Adrenal gland (tissue), 12 donors: ENCODE measurements around the gene TMEM259. TPM values are rescaled to one million over a fixed set of nuclear protein-coding genes. Genes with fewer than 3 reads are reported as not detected.
A peak's percentile ranks its signal among the peaks of the same experiment; 100 is the strongest.

Experiments
- DNase-seq, 7 donors: peaks; one replicate each; pipeline ENCODE4 v3.0.0-alpha.2; 2019 to 2020
- H3K27ac ChIP-seq, 5 donors: fragments of 200-600 bp; sonication (generic) in 4 of 5; 1 replicate in 3 of 5; 2 replicates in 2 of 5; pipeline versions ENCODE4 v1.5.1 to v1.8.0; 2016 to 2020; ENCODE audit warnings: mild to moderate bottlenecking in 1 of 5
- H3K27me3 ChIP-seq: fragments of 200-600 bp; 2 replicates; pipeline ENCODE4 v1.8.0; 2021
- H3K36me3 ChIP-seq, 2 donors: fragments of 200-600 bp; replicated peaks in 1 of 2; 1 replicate in 1 of 2; 2 replicates in 1 of 2; pipeline versions ENCODE4 v1.5.1 to v1.8.0; 2018 to 2022
- H3K4me1 ChIP-seq, 2 donors: fragments of 200-600 bp; replicated peaks in 1 of 2; 1 replicate in 1 of 2; 2 replicates in 1 of 2; pipeline versions ENCODE4 v1.5.1 to v1.8.0; 2018 to 2021
- H3K4me3 ChIP-seq, 4 donors: fragments of 200-600 bp; sonication (generic) in 3 of 4; one replicate each; pipeline ENCODE4 v1.5.1; 2016 to 2018
- H3K9me3 ChIP-seq, 3 donors: fragments of 200-600 bp; sonication (generic) in 1 of 3; replicated peaks in 1 of 3; 1 replicate in 2 of 3; 2 replicates in 1 of 3; pipeline versions ENCODE4 v1.5.1 to v1.8.0; 2016 to 2021
- POLR2A ChIP-seq, 2 donors: fragments of 450-650 bp; IDR thresholded peaks; one replicate each; pipeline ENCODE4 v1.6.1; 2017; ENCODE audit warnings: antibody characterized with exemption in 2 of 2, mild to moderate bottlenecking in 2 of 2, moderate library complexity in 1 of 2
- WGBS, 4 donors: extraction: QIAGEN DNeasy Blood & Tissue Kit in 2 of 4; methylation state at CpG; one replicate each; pipeline versions ENCODE4 v1.1.5 to v1.1.7; 2013 to 2017; 5-methylcytosine and 5-hydroxymethylcytosine counted together
- intact Hi-C, 2 donors: fragments of 100-400 bp; cut with DNase I; formaldehyde crosslinking; loops; one replicate each; pipeline versions ENCODE4 v1.14.1 to v1.15.0; 2022 to 2023
- polyA plus RNA-seq, 3 donors: library from polyadenylated mRNA; stranded (reverse); fragments of 200-250 nt in 2 of 3; fragments of 350-450 nt in 1 of 3; fragmentation: Illumina TruSeq in 1 of 3; extraction: RNeasy Lipid Tissue Mini Kit (QIAGEN cat#74804) in 1 of 3; gene quantifications; one replicate each; pipeline ENCODE4 v1.2.3, GENCODE V29; 2013 to 2014
- total RNA-seq, 9 donors: library from RNA; depleted of rRNA in 4 of 9; stranded (reverse); fragments of >200 nt in 4 of 9; fragments of 120-200 nt in 1 of 9; fragmentation: NEBNext Ultra II Directional in 1 of 9; extraction: Animal tissue kit (Norgen Biotek cat#: 25700) in 1 of 9; gene quantifications; one replicate each; pipeline versions ENCODE4 v1.1.0 to v1.2.4, GENCODE V29; 2013 to 2023
- TF ChIP-seq, protein P1 (sequence below), 6 experiments: fragments of 450-650 bp in 4 of 6; fragments of 200-600 bp in 2 of 6; sonication (generic) in 1 of 6; IDR thresholded peaks; 1 replicate in 5 of 6; 2 replicates in 1 of 6; pipeline versions ENCODE4 v1.5.1 to v1.8.0; 2016 to 2021; ENCODE audit warnings: antibody characterized with exemption in 6 of 6, mild to moderate bottlenecking in 2 of 6, moderate library complexity in 1 of 6
- donor health status: healthy with polysubstance abuse.
- donor health status: Bipolar disorder and iron deficiency.
- donor health status: DM: yes; HTN: yes; CAD: no.
- donor health status: DM: no; HTN: no; CAD: no.
- donor health status: DM: no; HTN: no; CAD: no.
- donor health status: DM: yes; HTN: yes; CAD: no.

The TMEM259 gene
- total and polyA plus RNA-seq, 12 donors, result 79.4 to 743 (median 202) TPM

DNA sequence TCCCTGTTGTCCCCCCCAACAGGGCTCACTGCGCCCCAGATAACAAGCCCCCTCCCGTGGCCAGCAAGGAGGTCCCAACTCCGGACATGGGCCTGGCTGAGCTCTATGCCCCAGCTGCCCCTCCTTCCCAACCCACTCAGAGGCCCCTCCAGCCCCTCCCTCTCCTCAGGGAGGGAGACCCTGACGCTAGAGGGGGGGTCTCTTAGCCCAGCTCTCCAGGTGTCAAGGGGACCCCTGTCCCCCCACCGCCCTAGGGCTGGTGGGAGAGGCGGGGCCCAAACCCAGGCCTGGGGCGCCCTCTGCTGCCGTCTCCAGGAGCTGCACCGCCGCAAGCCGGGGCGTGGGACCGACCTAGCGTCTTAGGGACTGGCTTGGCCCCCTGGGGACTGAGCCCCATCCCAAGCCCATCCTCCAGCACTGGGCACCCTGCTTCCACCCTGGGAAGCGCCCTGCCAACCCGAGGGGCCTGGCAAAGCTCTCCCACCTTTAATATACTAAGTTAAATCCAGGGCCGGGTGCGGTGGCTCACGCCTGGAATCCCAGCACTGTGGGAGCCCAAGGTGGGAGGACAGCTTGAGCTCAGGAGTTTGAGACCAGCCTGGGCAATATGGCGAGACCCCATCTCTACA lies 19.3 kb downstream of the TMEM259 start:
- Histone ChIP-seq H3K4me3 (no peak overlapping the region), H3K36me3 (no peaks in the 10 kb centered on the region), H3K27me3 (peaks cover 24% of the 10 kb centered on the region), H3K4me1 (peaks cover 0 to 3% of the 10 kb centered on the region in 2 donors), H3K27ac (no peak overlapping the region), H3K9me3 (no peaks in the 10 kb centered on the region)
- WGBS, 4 donors, result 8 to 31% (median 18%) methylated on average over 4 to 20 of the region's 20 CpGs
- no peak for TF ChIP-seq POLR2A (IDR thresholded peaks at IDR 0.05)
- TF ChIP-seq, protein P1, sequence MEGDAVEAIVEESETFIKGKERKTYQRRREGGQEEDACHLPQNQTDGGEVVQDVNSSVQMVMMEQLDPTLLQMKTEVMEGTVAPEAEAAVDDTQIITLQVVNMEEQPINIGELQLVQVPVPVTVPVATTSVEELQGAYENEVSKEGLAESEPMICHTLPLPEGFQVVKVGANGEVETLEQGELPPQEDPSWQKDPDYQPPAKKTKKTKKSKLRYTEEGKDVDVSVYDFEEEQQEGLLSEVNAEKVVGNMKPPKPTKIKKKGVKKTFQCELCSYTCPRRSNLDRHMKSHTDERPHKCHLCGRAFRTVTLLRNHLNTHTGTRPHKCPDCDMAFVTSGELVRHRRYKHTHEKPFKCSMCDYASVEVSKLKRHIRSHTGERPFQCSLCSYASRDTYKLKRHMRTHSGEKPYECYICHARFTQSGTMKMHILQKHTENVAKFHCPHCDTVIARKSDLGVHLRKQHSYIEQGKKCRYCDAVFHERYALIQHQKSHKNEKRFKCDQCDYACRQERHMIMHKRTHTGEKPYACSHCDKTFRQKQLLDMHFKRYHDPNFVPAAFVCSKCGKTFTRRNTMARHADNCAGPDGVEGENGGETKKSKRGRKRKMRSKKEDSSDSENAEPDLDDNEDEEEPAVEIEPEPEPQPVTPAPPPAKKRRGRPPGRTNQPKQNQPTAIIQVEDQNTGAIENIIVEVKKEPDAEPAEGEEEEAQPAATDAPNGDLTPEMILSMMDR (IDR thresholded peaks at IDR 0.05), result peak; percentile 82 to 92 (median 88)
- peak in 2 of 7 donors; percentile 49 to 69 for DNase-seq
- intact Hi-C loops, result no loop called here

DNA sequence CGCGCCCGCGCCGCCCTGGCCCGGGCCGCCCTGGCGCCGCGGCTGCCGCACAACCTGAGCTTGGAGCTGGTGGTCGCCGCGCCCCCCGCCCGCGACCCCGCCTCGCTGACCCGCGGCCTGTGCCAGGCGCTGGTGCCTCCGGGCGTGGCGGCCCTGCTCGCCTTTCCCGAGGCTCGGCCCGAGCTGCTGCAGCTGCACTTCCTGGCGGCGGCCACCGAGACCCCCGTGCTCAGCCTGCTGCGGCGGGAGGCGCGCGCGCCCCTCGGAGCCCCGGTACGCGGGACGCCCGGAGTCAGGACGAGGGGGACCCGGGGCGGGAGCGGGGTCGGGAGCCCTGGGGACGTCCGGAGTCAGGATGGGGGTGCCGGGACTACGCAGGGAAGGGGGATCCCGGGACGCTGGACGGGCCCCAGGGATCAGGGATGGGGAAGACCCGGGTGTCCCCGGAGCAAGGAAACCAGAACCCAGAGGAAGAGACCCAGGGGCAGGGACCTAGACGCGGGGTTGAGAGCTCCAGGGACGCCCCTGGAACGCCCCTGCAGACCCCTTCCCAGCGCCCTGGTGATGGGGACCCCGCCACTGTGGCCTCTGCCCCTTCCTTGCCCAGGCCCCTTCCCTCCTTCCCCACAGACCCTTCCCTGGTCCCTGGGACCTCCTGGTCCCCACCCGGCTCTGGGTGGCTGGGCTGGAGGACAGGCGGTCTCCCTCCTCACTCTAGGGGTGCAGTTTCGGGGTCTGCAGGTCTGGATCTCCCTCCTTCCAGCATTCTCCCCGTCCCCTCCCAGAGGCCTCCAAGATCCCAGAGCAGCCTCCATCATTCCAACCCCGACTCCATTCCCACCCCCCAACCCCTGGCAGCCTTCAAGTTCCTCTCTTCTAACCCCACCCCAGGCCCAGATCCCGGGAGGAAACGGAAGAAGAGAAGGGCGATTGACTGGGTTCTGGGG lies 20.1 kb downstream of the TMEM259 start:
- Histone ChIP-seq H3K4me3 (no peak overlapping the region), H3K27me3 (peaks cover 31% of the 10 kb centered on the region), H3K4me1 (peaks cover 0 to 10% of the 10 kb centered on the region in 2 donors), H3K36me3 (no peaks in the 10 kb centered on the region), H3K9me3 (no peaks in the 10 kb centered on the region), H3K27ac (no peak overlapping the region)
- intact Hi-C loops, result no loop called here
- 5 to 19% (median 6%) methylated on average over 18 to 73 of the region's 73 CpGs for WGBS, 4 donors
- no peak for DNase-seq
- TF ChIP-seq, protein P1 (IDR thresholded peaks at IDR 0.05), result no peak

DNA sequence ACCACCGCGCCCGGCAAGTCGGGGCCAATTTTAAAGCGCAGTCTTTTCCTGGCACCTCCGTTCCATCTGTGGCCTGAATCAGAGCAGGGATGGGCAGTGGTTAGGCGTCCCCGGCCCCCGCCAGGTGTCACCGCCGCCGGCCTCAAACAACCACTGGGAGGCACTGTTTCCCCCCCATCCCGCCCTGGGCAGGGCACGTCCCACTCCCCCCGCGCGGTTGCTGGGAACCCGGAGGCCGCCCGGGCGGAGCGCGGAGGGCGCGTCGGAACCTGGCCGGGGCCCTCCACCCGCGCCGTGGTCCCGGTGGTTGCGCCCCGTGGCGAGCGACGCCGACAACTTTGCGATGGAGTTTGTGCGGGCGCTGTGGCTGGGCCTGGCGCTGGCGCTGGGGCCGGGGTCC lies 20.8 kb downstream of the TMEM259 start, which contains the start of gene GRIN3B:
Gene GRIN3B, plus strand, starts transcription at position 325 of the 400 bp plus-strand sequence. Its CDS starts 19 bp downstream, at position 344.
- intact Hi-C loops, result no loop called here
- peak in 2 of 7 donors; percentile 56 to 59 for DNase-seq
- H3K4me3 ChIP-seq, result no peak within 1 kb of the TSS
- no peak for TF ChIP-seq POLR2A (IDR thresholded peaks at IDR 0.05)
- TF ChIP-seq, protein P1 (IDR thresholded peaks at IDR 0.05), result peak in 4 of 6 experiments; percentile 6 to 41 (median 23)
- no peaks in the 10 kb centered on the region for H3K36me3 ChIP-seq
- peaks cover 38% of the 10 kb centered on the region for H3K27me3 ChIP-seq
- H3K9me3 ChIP-seq, result no peaks in the 10 kb centered on the region
- H3K4me1 ChIP-seq, result peaks cover 0 to 10% of the 10 kb centered on the region in 2 donors
- H3K27ac ChIP-seq, result no peak within 1 kb of the TSS
- 0 to 2% (median 2%) methylated on average over 5 to 43 of the region's 43 CpGs for WGBS, 4 donors

DNA sequence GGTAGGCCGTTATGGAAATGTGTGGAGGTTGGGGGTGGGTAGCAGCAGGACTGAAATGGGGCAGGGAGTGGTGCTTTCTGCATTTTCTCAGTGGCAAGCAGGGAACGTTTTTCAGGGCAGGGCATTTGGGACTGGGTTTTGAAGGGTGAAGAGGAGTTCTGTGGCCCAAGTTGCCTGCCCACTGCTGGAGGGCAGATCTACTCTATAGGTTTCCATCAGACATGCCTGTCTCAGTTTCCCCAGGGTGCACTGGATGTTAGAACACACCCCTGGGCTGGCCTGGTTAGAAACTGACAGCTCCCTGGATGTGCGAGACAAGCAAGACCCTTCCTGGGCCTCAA lies 21.6 kb downstream of the TMEM259 start:
- H3K9me3 ChIP-seq, result no peaks in the 10 kb centered on the region
- H3K4me3 ChIP-seq, result no peak overlapping the region
- 31 to 59% (median 55%) methylated on average over 2 to 3 of the region's 3 CpGs for WGBS, 4 donors
- H3K4me1 ChIP-seq, result peaks cover 0 to 10% of the 10 kb centered on the region in 2 donors
- no peak overlapping the region for H3K27ac ChIP-seq
- H3K36me3 ChIP-seq, result no peaks in the 10 kb centered on the region
- TF ChIP-seq POLR2A (IDR thresholded peaks at IDR 0.05), result no peak
- TF ChIP-seq, protein P1 (IDR thresholded peaks at IDR 0.05), result no peak
- H3K27me3 ChIP-seq, result peaks cover 38% of the 10 kb centered on the region
- intact Hi-C loops, result loop anchor here in 1 of 2 donors (10.0 kb wide), 1 partner anchor 225 kb away; no protein-coding TSS in a partner anchor
- no peak for DNase-seq
